HG02588 (cell line): ENCODE data around the gene ATR.
A peak's percentile ranks its signal among the peaks of the same experiment; 100 is the strongest.
"Not testable (repeated sequence)": the region's sequence is repeated elsewhere in the genome, so short reads cannot be mapped to it uniquely, and the experiment has no call there.

Experiments used
- ATAC-seq: cut with Tn5 transposase; IDR thresholded peaks from one replicate; pipeline ENCODE4 v1.9.1; 2021; ENCODE audit warnings: mild to moderate bottlenecking, moderate library complexity; ENCODE audit not compliant: unreplicated experiment

Gene ATR

GRCh38 chr3:142578329-142579223 is at the start of gene ATR:
ATR (minus strand) TSS chr3:142578733; CDS start chr3:142578704, 29 bp downstream.
- ATAC-seq = peak; percentile 94

- no peak for ATAC-seq
These were observed 48.4 kb upstream of the ATR start for GRCh38 chr3:142626971-142627370.

- no peak for ATAC-seq
These were observed 46.6 kb upstream of the ATR start for GRCh38 chr3:142625153-142625440.

- no peak for ATAC-seq
These were observed 46.0 kb upstream of the ATR start for GRCh38 chr3:142624341-142625152.

- no peak for ATAC-seq
These were observed 44.7 kb upstream of the ATR start for GRCh38 chr3:142623194-142623593.

GRCh38 chr3:142622405-142622804 is 43.9 kb upstream of the ATR start:
- no peak for ATAC-seq

GRCh38 chr3:142618917-142619461 is 40.5 kb upstream of the ATR start:
- ATAC-seq = no peak

- ATAC-seq = no peak
These were observed 36.6 kb upstream of the ATR start for GRCh38 chr3:142615171-142615570.

- ATAC-seq = no peak
These were observed 35.6 kb upstream of the ATR start for GRCh38 chr3:142614059-142614626.

- no peak for ATAC-seq
These were observed 35.0 kb upstream of the ATR start for GRCh38 chr3:142613491-142613890.

GRCh38 chr3:142611206-142611605 is 32.7 kb upstream of the ATR start:
- no peak for ATAC-seq

GRCh38 chr3:142609136-142609535 is 30.6 kb upstream of the ATR start:
- ATAC-seq = no peak

- no peak for ATAC-seq
These were observed 30.1 kb upstream of the ATR start for GRCh38 chr3:142608631-142609030.

GRCh38 chr3:142604940-142605339 is 26.4 kb upstream of the ATR start:
- no peak for ATAC-seq

- ATAC-seq = not testable (repeated sequence)
These were observed 24.8 kb upstream of the ATR start for GRCh38 chr3:142603386-142603705.

GRCh38 chr3:142602619-142603385 is 24.3 kb upstream of the ATR start:
- ATAC-seq = no peak

GRCh38 chr3:142601713-142602112 is 23.2 kb upstream of the ATR start:
- no peak for ATAC-seq

- no peak for ATAC-seq
These were observed 19.4 kb upstream of the ATR start for GRCh38 chr3:142597906-142598305.

- no peak for ATAC-seq
These were observed 18.2 kb upstream of the ATR start for GRCh38 chr3:142596726-142597088.

- ATAC-seq = peak; percentile 90
These were observed 17.6 kb upstream of the ATR start, which contains the start of gene PLS1 for GRCh38 chr3:142595951-142596725. PLS1 (plus strand) TSS chr3:142596393; CDS start chr3:142664238, 67,845 bp downstream.
